ENCODE results near the gene PIP5K1C. TPM values are rescaled to one million over a fixed set of nuclear protein-coding genes. Genes with fewer than 3 reads are reported as not detected.

PIP5K1C gene
- total RNA-seq, 4 donors from 2014 or later, result 16.1 to 21.1 (median 17.4) TPM

GRCh38 chr19:3698386-3698950, 1.8 kb downstream of the PIP5K1C start:
- no peak for TF ChIP-seq CTCF (IDR thresholded peaks at IDR 0.05)
- ATAC-seq (ENCODE audit: low FRiP score), result no peak
- no peak for DNase-seq (ENCODE audit: low spot score)

- no peak for TF ChIP-seq CTCF (IDR thresholded peaks at IDR 0.05)
- DNase-seq (ENCODE audit: low spot score), result no peak
- ATAC-seq (ENCODE audit: low FRiP score), result no peak
Observed at GRCh38 chr19:3697671-3698385, 2.4 kb downstream of the PIP5K1C start.

- ATAC-seq (ENCODE audit: low FRiP score) (no peak), DNase-seq (ENCODE audit: low spot score) (no peak)
- no peak for TF ChIP-seq CTCF (IDR thresholded peaks at IDR 0.05)
Observed at GRCh38 chr19:3697094-3697493, 3.2 kb downstream of the PIP5K1C start.

- ATAC-seq (ENCODE audit: low FRiP score) (no peak), DNase-seq (ENCODE audit: low spot score) (no peak)
- no peak for TF ChIP-seq CTCF (IDR thresholded peaks at IDR 0.05)
Observed at GRCh38 chr19:3696660-3696995, 3.6 kb downstream of the PIP5K1C start.

GRCh38 chr19:3695986-3696659, 4.1 kb downstream of the PIP5K1C start:
- TF ChIP-seq CTCF (IDR thresholded peaks at IDR 0.05), result no peak
- no peak for ATAC-seq (ENCODE audit: low FRiP score)
- DNase-seq (ENCODE audit: low spot score), result no peak

GRCh38 chr19:3695124-3695733, 5.0 kb downstream of the PIP5K1C start:
- no peak for TF ChIP-seq CTCF (IDR thresholded peaks at IDR 0.05)
- ATAC-seq (ENCODE audit: low FRiP score) (no peak), DNase-seq (ENCODE audit: low spot score) (no peak)
